A549 (cell line): ENCODE measurements around the gene APP. TPM values are rescaled to one million over a fixed set of nuclear protein-coding genes. Genes with fewer than 3 reads are reported as not detected.

Source experiments
- ATAC-seq, 2 experiments: fragments of 200-7000 bp in 1 of 2; fragments of >200 bp in 1 of 2; cut with Nextera tagmentation in 1 of 2; cut with Tn5 transposase in 1 of 2; 3 replicates each; pipeline versions ENCODE4 v1.8.0 to v1.9.1; 2018 to 2020; ENCODE audit warnings: mild to moderate bottlenecking in 1 of 2, moderate library complexity in 1 of 2
- CTCF ChIA-PET: fragments of 300-600 bp; sonication (Branson Sonifier 250); formaldehyde crosslinking; extraction: SDS; loops from one replicate; lab custom pipeline; 2021; ENCODE audit warnings: antibody characterized with exemption, inconsistent platforms; lab: Yijun Ruan, JAX
- POLR2A ChIA-PET: fragments of 350-600 bp; formaldehyde crosslinking; extraction: SDS; loops from one replicate; lab custom pipeline; 2021; ENCODE audit warnings: antibody characterized with exemption, inconsistent platforms; lab: Yijun Ruan, JAX
- DNase-seq, 2 experiments: peaks; one replicate each; pipeline versions ENCODE4 v3.0.0 to v3.0.0-alpha.2; 2011 to 2016; ENCODE audit warnings: low read depth in 1 of 2, low spot score in 1 of 2
- FAIRE-seq: peaks from 2 replicates; lab custom pipeline; 2011; peaks lifted over from hg19 to GRCh38; lab: Jason Lieb, UNC
- H3K27ac ChIP-seq, 2 experiments: fragments of >200 bp; sonication (Bioruptor Twin); formaldehyde crosslinking; 3 replicates each; pipeline ENCODE4 v1.5.1; 2016 to 2017
- H3K4me1 ChIP-seq: fragments of >200 bp; sonication (Bioruptor Twin); formaldehyde crosslinking; 3 replicates; pipeline ENCODE4 v1.6.1; 2016
- H3K4me2 ChIP-seq: fragments of >200 bp; sonication (Bioruptor Twin); formaldehyde crosslinking; 3 replicates; pipeline ENCODE4 v1.6.1; 2016
- H3K4me3 ChIP-seq: fragments of >200 bp; sonication (Bioruptor Twin); formaldehyde crosslinking; 3 replicates; pipeline ENCODE4 v1.5.1; 2016
- H3K9me3 ChIP-seq: fragments of >200 bp; sonication (Bioruptor Twin); formaldehyde crosslinking; 3 replicates; pipeline ENCODE4 v1.6.1; 2016
- CBX2 ChIP-seq: fragments of 200-600 bp; sonication (generic); IDR thresholded peaks from 2 replicates; pipeline ENCODE4 v1.6.1; 2016; ENCODE audit warnings: low read depth, mild to moderate bottlenecking, borderline replicate concordance
- CEBPB ChIP-seq, 2 experiments: fragments of >200 bp in 1 of 2; sonication (Bioruptor Twin) in 1 of 2; formaldehyde crosslinking in 1 of 2; IDR thresholded peaks; 2 replicates each; pipeline ENCODE4 v1.6.1; 2012 to 2016
- CHD2 ChIP-seq: fragments of 150-350 bp; IDR thresholded peaks from 2 replicates; pipeline ENCODE4 v1.6.1; 2014; ENCODE audit warnings: low read length; ENCODE audit not compliant: partially characterized antibody
- FOSB ChIP-seq: fragments of 250-450 bp; sonication (Bioruptor Pico); IDR thresholded peaks from 2 replicates; pipeline ENCODE4 v1.5.0; 2020; ENCODE audit warnings: mild to moderate bottlenecking, moderate library complexity
- HEYL ChIP-seq: fragments of 250-450 bp; sonication (Bioruptor Pico); IDR thresholded peaks from 2 replicates; pipeline ENCODE4 v1.8.0; 2021; ENCODE audit warnings: mild to moderate bottlenecking, moderate library complexity
- JUN ChIP-seq, 2 experiments: fragments of >200 bp; sonication (Bioruptor Twin); formaldehyde crosslinking; IDR thresholded peaks; 2 replicates in 1 of 2; 3 replicates in 1 of 2; pipeline ENCODE4 v1.6.1; 2016 to 2017
- JUNB ChIP-seq: fragments of >200 bp; sonication (Bioruptor Twin); formaldehyde crosslinking; IDR thresholded peaks from 2 replicates; pipeline ENCODE4 v1.6.1; 2016
- KDM5A ChIP-seq: fragments of 200-600 bp; sonication (generic); IDR thresholded peaks from 2 replicates; pipeline ENCODE4 v1.6.1; 2016; ENCODE audit warnings: antibody characterized with exemption, mild to moderate bottlenecking
- MAFK ChIP-seq: fragments of 450-650 bp; IDR thresholded peaks from 2 replicates; pipeline ENCODE4 v1.6.1; 2014; ENCODE audit not compliant: partially characterized antibody
- NPAS2 ChIP-seq: fragments of 250-450 bp; sonication (Bioruptor Pico); IDR thresholded peaks from 2 replicates; pipeline ENCODE4 v1.8.0; 2022; ENCODE audit warnings: mild to moderate bottlenecking, moderate library complexity, borderline replicate concordance
- POLR2AphosphoS2 ChIP-seq: conservative IDR thresholded peaks from 2 replicates; pipeline ENCODE4 v1.6.1; 2012; ENCODE audit warnings: low read length, improper control_type of control experiment, inconsistent platforms
- RAD21 ChIP-seq, 2 experiments: fragments of >200 bp in 1 of 2; sonication (Bioruptor Twin) in 1 of 2; formaldehyde crosslinking in 1 of 2; IDR thresholded peaks in 1 of 2; conservative IDR thresholded peaks in 1 of 2; 2 replicates in 1 of 2; 3 replicates in 1 of 2; pipeline ENCODE4 v1.6.1; 2012 to 2018; ENCODE audit warnings: inconsistent platforms in 1 of 2
- SMC3 ChIP-seq: fragments of >200 bp; sonication (Bioruptor Twin); formaldehyde crosslinking; IDR thresholded peaks from 3 replicates; pipeline ENCODE4 v1.6.1; 2018; ENCODE audit warnings: inconsistent platforms
- TFCP2L1 ChIP-seq: fragments of 250-450 bp; sonication (Bioruptor Pico); IDR thresholded peaks from 2 replicates; pipeline ENCODE4 v1.5.0; 2021; ENCODE audit warnings: mild to moderate bottlenecking
- ZC3H11A ChIP-seq: fragments of 450-650 bp; IDR thresholded peaks from 2 replicates; pipeline ENCODE4 v1.6.1; 2014; ENCODE audit warnings: antibody characterized with exemption, mild to moderate bottlenecking
- ZSCAN20 ChIP-seq: fragments of 250-450 bp; sonication (Bioruptor Pico); IDR thresholded peaks from 2 replicates; pipeline ENCODE4 v1.8.0; 2022; ENCODE audit warnings: mild to moderate bottlenecking, moderate library complexity
- WGBS: methylation state at CpG from one replicate; pipeline ENCODE4 v1.1.6; 2017; ENCODE audit errors: missing lambda C conversion rate; 5-methylcytosine and 5-hydroxymethylcytosine counted together
- polyA plus RNA-seq, 4 experiments: library from polyadenylated mRNA; depleted of rRNA in 3 of 4; stranded (reverse); fragments of >200 nt; fragmentation: RNase III in 1 of 4; extraction: RNeasy Plus Mini Kit Qiagen cat#74134 plus additional on column Dnase treatment in 1 of 4; gene quantifications; 2 replicates in 3 of 4; 3 replicates in 1 of 4; pipeline ENCODE4 v1.2.3, GENCODE V29; 2011 to 2017
- TF ChIP-seq, protein P1 (sequence below): IDR thresholded peaks from 2 replicates; pipeline ENCODE4 v1.6.1; 2012
- TF ChIP-seq, protein P2 (sequence below): IDR thresholded peaks from 2 replicates; pipeline ENCODE4 v1.6.1; 2012; ENCODE audit warnings: low read depth, borderline replicate concordance
- TF ChIP-seq, protein P3 (sequence below): fragments of >200 bp; sonication (Bioruptor Twin); formaldehyde crosslinking; IDR thresholded peaks from 3 replicates; pipeline ENCODE4 v1.6.1; 2016
- TF ChIP-seq, protein P4 (sequence below): fragments of 250-450 bp; sonication (Bioruptor Pico); IDR thresholded peaks from 2 replicates; pipeline ENCODE4 v1.5.0; 2021; ENCODE audit warnings: mild to moderate bottlenecking, moderate library complexity, borderline replicate concordance
- TF ChIP-seq, protein P5 (sequence below): fragments of 150-350 bp; IDR thresholded peaks from 2 replicates; pipeline ENCODE4 v1.6.1; 2014; ENCODE audit warnings: low read depth, mild to moderate bottlenecking, low read length
- TF ChIP-seq, protein P6 (sequence below): fragments of 200-600 bp; sonication (generic); IDR thresholded peaks from 2 replicates; pipeline ENCODE4 v1.6.1; 2016; ENCODE audit warnings: antibody characterized with exemption, mild to moderate bottlenecking, moderate library complexity

The APP gene
- polyA plus RNA-seq, 2 of the 4 experiments (the other 2 are of a cell fraction), result 540 to 565 TPM

DNA sequence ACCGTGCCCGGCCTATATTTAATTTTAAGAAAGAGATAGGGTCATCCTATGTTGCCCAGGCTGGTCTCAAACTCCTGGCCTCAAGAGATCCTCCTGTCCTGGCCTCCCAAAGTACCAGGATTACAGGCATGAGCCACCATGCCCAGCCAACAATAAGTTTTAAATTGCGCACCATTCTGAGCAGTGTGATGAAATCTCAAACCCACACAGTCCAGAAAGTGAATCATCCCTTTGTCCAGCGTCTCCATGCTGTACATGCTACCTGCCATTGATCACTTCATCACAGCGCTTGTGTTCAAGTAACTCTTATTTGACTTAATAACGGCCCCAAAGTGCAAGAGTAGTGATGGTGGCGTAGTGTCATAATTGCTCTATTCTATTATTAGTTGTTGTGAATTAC lies 75.4 kb downstream of the APP start (continued):
- TF ChIP-seq, protein P1, sequence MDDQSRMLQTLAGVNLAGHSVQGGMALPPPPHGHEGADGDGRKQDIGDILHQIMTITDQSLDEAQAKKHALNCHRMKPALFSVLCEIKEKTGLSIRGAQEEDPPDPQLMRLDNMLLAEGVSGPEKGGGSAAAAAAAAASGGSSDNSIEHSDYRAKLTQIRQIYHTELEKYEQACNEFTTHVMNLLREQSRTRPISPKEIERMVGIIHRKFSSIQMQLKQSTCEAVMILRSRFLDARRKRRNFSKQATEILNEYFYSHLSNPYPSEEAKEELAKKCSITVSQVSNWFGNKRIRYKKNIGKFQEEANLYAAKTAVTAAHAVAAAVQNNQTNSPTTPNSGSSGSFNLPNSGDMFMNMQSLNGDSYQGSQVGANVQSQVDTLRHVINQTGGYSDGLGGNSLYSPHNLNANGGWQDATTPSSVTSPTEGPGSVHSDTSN, result no peak
- TF ChIP-seq KDM5A, result no peak
- no peak for TF ChIP-seq TFCP2L1 (CRISPR knock-in tag)
- TF ChIP-seq RAD21 (conservative IDR thresholded peaks at IDR 0.05 in 1 of 2, IDR thresholded peaks at IDR 0.05 in 1 of 2), result no peak
- TF ChIP-seq ZC3H11A, result no peak
- no peak for TF ChIP-seq MAFK

DNA sequence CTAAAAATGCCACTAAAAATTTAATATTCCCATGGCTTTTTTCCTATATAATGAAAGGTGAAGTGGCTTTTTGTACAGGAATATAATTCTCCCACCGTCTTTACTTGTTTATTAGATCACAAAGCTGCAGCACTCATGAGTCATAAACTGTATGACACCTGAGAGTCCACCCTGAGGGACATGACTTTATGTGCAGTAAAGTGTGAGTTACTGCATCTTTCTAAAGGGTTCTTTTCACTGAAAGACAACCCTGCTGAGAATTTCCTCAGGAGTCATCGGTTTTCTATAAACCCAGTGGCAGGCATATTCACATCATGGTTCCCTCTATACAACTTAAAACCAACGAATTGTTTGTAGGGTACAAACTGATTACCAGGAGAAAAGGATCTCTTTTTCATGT lies 77.4 kb downstream of the APP start:
- no peak for DNase-seq
- H3K4me2 ChIP-seq, result no peak overlapping the region
- no peak overlapping the region for H3K27ac ChIP-seq
- peaks cover 11% of the 10 kb centered on the region for H3K4me1 ChIP-seq
- POLR2A ChIA-PET, result no interaction called here
- TF ChIP-seq, protein P2, sequence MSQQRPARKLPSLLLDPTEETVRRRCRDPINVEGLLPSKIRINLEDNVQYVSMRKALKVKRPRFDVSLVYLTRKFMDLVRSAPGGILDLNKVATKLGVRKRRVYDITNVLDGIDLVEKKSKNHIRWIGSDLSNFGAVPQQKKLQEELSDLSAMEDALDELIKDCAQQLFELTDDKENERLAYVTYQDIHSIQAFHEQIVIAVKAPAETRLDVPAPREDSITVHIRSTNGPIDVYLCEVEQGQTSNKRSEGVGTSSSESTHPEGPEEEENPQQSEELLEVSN, result no peak
- CTCF ChIA-PET, result no interaction called here
- H3K4me3 ChIP-seq, result no peak overlapping the region
- ATAC-seq, result no peak
- no peak for FAIRE-seq
- no peaks in the 10 kb centered on the region for H3K9me3 ChIP-seq
- 61% methylated on average over 3 of the region's 3 CpGs for WGBS

DNA sequence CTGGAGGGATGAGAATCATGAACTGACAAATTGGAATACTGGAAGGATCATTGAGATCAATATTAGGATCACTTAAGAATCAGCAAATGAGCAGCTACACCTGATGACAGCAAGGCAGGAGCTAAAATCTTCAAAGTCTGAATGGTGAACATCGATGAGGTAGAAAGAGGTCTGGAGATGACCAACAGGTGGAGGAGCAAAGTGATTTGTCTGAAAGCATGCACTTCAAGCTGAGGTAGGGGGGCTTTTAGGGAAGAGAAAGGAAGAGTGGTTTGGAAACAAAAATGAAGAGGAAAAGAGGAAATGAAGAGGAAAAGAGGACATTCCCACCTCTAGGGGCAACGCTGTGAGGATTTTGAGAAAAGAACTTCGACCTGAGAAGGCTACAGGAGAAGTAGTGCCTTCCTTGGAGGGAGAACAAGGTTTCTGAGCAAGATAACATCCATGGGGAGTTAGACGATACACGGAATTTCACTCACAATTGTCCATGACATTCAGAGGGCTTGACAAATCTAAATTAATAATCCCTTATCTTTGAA lies 79.0 kb downstream of the APP start:
- TF ChIP-seq, protein P3, sequence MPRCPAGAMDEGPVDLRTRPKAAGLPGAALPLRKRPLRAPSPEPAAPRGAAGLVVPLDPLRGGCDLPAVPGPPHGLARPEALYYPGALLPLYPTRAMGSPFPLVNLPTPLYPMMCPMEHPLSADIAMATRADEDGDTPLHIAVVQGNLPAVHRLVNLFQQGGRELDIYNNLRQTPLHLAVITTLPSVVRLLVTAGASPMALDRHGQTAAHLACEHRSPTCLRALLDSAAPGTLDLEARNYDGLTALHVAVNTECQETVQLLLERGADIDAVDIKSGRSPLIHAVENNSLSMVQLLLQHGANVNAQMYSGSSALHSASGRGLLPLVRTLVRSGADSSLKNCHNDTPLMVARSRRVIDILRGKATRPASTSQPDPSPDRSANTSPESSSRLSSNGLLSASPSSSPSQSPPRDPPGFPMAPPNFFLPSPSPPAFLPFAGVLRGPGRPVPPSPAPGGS, result no peak
- TF ChIP-seq, protein P4, sequence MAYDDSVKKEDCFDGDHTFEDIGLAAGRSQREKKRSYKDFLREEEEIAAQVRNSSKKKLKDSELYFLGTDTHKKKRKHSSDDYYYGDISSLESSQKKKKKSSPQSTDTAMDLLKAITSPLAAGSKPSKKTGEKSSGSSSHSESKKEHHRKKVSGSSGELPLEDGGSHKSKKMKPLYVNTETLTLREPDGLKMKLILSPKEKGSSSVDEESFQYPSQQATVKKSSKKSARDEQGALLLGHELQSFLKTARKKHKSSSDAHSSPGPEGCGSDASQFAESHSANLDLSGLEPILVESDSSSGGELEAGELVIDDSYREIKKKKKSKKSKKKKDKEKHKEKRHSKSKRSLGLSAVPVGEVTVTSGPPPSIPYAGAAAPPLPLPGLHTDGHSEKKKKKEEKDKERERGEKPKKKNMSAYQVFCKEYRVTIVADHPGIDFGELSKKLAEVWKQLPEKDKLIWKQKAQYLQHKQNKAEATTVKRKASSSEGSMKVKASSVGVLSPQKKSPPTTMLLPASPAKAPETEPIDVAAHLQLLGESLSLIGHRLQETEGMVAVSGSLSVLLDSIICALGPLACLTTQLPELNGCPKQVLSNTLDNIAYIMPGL (CRISPR knock-in tag), result no peak
- TF ChIP-seq POLR2AphosphoS2 (no peak), CEBPB (IDR thresholded peaks at IDR 0.05) (no peak), JUN (IDR thresholded peaks at IDR 0.05) (no peak), CHD2 (no peak), HEYL (no peak), JUNB (no peak), NPAS2 (CRISPR knock-in tag) (no peak), SMC3 (no peak), FOSB (CRISPR knock-in tag) (no peak), TFCP2L1 (CRISPR knock-in tag) (no peak), ZSCAN20 (CRISPR knock-in tag) (no peak), CBX2 (no peak)
- TF ChIP-seq, protein P2, result no peak
- TF ChIP-seq, protein P5, sequence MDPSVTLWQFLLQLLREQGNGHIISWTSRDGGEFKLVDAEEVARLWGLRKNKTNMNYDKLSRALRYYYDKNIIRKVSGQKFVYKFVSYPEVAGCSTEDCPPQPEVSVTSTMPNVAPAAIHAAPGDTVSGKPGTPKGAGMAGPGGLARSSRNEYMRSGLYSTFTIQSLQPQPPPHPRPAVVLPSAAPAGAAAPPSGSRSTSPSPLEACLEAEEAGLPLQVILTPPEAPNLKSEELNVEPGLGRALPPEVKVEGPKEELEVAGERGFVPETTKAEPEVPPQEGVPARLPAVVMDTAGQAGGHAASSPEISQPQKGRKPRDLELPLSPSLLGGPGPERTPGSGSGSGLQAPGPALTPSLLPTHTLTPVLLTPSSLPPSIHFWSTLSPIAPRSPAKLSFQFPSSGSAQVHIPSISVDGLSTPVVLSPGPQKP, result no peak
- TF ChIP-seq, protein P6, sequence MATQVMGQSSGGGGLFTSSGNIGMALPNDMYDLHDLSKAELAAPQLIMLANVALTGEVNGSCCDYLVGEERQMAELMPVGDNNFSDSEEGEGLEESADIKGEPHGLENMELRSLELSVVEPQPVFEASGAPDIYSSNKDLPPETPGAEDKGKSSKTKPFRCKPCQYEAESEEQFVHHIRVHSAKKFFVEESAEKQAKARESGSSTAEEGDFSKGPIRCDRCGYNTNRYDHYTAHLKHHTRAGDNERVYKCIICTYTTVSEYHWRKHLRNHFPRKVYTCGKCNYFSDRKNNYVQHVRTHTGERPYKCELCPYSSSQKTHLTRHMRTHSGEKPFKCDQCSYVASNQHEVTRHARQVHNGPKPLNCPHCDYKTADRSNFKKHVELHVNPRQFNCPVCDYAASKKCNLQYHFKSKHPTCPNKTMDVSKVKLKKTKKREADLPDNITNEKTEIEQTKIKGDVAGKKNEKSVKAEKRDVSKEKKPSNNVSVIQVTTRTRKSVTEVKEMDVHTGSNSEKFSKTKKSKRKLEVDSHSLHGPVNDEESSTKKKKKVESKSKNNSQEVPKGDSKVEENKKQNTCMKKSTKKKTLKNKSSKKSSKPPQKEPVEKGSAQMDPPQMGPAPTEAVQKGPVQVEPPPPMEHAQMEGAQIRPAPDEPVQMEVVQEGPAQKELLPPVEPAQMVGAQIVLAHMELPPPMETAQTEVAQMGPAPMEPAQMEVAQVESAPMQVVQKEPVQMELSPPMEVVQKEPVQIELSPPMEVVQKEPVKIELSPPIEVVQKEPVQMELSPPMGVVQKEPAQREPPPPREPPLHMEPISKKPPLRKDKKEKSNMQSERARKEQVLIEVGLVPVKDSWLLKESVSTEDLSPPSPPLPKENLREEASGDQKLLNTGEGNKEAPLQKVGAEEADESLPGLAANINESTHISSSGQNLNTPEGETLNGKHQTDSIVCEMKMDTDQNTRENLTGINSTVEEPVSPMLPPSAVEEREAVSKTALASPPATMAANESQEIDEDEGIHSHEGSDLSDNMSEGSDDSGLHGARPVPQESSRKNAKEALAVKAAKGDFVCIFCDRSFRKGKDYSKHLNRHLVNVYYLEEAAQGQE, result no peak
- TF ChIP-seq, protein P1, result no peak

More for the DNA sequence above, 79.0 kb downstream of the APP start:
- no peak overlapping the region for H3K27ac ChIP-seq
- POLR2A ChIA-PET, result no interaction called here
- peak in 1 of 2 experiments; percentile 38; a peak in 1 of 6 replicates for ATAC-seq
- CTCF ChIA-PET, result no interaction called here
- H3K4me2 ChIP-seq, result no peak overlapping the region
- H3K4me3 ChIP-seq, result no peak overlapping the region
- H3K9me3 ChIP-seq, result no peaks in the 10 kb centered on the region
- peaks cover 11% of the 10 kb centered on the region for H3K4me1 ChIP-seq
- WGBS, result 88% methylated on average over 5 of the region's 5 CpGs
- no peak for FAIRE-seq
- no peak for DNase-seq
